Measurements from ENCODE around the gene AHNAK2.

DNA sequence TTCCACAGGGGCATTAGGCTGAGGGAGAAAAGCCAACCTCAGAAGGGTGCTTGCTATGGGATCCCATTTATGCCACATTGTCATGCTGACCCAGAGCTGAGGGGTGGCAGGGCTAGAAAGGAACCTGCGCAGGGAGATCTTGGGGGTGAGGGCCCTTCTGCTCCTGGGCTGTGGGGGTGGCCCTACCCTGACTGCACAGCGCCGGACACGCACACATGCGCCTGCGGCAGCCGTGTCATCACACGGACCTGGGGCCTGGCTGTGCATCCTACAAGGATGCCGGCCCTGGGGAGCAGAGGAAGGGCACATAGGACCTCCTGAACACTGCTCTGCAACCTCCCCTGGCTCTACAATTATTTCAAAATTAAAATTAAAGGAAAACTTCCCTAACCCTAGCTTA is 35.9 kb upstream of the AHNAK2 start:
- TF ChIP-seq, protein P1, sequence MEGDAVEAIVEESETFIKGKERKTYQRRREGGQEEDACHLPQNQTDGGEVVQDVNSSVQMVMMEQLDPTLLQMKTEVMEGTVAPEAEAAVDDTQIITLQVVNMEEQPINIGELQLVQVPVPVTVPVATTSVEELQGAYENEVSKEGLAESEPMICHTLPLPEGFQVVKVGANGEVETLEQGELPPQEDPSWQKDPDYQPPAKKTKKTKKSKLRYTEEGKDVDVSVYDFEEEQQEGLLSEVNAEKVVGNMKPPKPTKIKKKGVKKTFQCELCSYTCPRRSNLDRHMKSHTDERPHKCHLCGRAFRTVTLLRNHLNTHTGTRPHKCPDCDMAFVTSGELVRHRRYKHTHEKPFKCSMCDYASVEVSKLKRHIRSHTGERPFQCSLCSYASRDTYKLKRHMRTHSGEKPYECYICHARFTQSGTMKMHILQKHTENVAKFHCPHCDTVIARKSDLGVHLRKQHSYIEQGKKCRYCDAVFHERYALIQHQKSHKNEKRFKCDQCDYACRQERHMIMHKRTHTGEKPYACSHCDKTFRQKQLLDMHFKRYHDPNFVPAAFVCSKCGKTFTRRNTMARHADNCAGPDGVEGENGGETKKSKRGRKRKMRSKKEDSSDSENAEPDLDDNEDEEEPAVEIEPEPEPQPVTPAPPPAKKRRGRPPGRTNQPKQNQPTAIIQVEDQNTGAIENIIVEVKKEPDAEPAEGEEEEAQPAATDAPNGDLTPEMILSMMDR (IDR thresholded peaks at IDR 0.05; ENCODE audit: low read length) = no peak
- TF ChIP-seq EZH2 (IDR thresholded peaks at IDR 0.05; ENCODE audit: borderline replicate concordance, low read length) = no peak
